Nucleus accumbens (tissue), 56 donors: ENCODE measurements around the gene C22orf42.
"Not testable (repeated sequence)": the region's sequence is repeated elsewhere in the genome, so short reads cannot be mapped to it uniquely, and the experiment has no call there.

Experiments used
- DNase-seq, 56 donors: peaks; one replicate each; lab custom pipeline; 2025; lab: John Stamatoyannopoulos, UW

Gene C22orf42

DNA sequence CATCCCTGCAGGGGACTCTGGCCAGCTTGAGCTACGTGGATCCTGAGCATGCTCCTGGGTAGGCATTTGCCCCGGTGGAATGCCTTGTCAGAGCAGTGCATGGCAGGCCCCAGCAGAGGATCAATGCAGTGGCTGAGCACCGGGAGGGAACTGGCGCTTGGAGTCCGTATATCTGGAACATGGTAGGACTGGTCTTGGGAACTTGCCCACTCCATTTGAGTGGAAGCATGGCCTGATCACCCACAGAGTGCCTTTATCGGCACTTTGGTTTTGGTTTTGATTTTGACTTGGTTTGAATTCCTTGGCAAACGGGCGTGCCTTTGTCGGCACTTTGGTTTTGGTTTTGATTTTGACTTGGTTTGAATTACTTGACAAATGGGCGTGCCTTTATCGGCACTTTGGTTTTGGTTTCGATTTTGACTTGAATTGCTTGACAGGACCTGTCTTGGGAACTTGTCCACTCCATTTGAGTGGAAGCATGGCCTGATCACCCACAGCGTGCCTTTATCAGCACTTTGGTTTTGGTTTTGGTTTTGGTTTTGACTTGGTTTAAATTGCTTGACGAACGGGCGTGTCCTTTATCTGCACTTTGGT lies 21.3 kb downstream of the C22orf42 start:
- not testable (repeated sequence) for DNase-seq

DNA sequence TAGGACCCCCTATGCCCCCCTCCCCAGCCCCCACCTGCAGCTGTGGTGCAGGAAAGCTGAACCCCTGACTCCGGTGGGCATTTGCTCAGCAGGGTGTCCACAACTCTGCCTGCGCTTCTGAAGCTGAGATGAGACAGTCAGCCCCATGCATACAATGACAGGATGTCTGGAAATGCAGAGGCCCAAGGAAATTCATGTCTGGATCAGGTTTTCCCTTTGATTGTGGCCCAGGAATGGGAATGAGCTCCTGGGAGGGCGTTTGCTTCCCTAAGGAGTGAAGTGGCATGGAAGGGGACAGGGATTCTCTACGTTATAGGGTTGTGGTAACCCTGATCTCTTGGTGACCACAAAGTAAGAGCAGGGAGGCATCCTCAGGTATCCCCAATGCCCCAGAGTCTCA lies 22.2 kb downstream of the C22orf42 start:
- not testable (repeated sequence) for DNase-seq

DNA sequence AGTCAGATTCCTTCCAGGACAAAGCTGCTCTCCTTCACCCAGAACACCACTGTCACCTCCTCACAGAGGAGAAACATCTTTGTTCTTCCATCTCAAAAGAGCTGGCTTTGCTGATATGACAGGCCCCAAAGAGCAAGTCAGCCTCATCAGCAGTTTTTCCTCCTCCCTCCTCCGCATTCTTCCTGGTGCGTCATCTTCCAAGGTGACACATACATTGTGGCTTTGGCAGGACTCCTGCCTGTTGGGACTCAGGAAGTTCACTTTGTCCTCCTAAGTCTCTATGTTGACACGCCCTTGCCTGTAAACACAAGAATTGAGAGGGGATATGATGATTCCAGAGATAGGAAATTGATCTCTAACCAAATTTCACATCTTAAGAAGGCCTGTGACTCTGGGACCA lies 23.1 kb downstream of the C22orf42 start:
- peak in 2 of 56 donors; percentile 2 to 16 for DNase-seq

DNA sequence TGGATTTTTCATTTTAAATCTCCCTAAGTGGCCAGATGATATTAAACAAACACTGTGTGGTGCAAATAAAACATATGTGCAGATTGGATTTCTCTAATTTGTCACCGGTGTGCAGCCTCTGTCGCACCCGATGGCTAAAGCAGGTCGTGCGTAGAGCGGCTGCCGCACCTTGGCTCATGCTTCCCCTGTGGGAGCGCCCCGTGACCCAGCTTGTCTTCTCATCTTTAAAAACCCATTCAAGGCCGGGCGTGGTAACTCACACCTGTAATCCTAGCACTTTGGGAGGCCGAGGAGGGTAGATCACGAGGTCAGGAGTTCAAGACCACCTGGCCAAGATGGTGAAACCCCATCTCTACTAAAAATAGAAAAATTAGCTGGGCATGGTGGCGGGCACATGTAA lies 24.3 kb downstream of the C22orf42 start:
- not testable (repeated sequence) for DNase-seq

DNA sequence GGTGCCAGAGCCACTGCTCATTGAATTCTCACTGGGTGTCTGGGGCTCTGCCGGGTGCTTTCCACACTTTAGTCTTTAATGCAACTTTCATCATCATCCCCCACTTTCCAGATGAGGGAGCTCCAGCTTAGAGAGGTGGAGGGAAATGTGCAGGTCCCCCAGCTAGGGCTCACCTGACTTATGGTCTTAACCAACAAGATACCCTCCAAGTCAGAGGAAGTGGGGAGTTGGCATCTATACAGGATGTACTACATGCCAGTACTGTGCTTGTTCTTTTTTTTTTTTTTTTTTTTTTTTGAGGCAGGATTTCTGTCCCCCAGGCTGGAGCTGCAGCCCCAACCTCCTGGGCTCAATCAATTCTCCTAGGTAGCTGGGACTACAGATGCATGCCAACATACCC lies 26.3 kb downstream of the C22orf42 start:
- no peak for DNase-seq

DNA sequence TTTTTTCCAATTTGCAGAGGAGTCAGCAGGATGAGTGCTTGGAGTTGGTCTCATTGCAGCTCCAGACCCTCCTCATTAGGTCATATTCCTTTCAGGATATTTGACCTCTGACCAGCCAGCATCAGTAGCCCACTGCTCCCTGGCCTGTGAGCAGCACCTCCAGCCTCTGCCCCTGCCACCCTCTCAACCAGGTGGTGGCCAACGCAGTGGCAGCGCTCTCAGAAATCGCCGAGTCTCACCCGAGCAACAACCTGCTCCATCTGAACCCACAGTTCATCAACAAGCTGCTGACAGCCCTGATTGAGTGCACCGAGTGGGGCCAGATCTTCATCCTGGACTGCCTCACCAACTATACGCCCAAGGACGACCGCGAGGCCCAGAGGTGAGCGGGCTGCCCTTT lies 27.0 kb downstream of the C22orf42 start:
- DNase-seq, result no peak

DNA sequence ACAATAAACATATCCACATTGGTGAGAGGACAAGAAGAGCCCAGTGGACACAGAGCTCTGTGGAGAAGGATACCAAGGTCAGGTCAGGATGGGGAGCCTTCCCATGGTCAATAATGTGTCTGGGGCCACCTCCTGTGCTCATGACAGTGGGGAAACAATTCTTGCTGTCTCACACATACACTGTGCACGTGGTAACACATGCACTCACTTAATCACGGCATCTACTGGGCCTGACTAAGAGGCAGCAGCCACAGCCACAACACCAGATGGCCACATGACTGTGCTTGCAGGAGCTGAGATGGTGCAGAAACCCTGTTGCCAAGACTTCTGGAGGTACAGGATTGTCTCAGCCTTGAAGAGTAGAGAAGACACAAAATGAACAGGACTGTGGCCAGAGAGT lies 28.6 kb downstream of the C22orf42 start:
- no peak for DNase-seq

DNA sequence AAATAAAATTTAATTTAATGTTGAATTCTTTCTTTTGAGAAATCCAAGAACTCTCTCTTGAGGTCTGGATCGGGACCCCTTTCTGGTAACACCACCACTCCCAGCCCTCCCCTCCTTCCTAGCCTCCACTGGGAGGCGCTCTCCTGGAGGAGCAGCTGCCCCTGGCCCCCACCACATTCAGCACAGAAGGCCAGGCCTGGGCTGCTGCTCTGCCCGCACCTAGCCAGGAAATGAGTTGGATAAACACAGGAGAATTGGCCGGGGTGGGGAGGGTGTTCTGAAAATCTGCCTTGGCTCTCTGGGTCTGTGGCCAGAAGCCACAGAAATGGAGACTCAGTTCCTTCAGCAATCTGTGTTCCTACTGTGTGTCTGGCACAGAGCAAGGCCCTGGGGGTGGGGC lies 31.2 kb downstream of the C22orf42 start:
- DNase-seq, result no peak

DNA sequence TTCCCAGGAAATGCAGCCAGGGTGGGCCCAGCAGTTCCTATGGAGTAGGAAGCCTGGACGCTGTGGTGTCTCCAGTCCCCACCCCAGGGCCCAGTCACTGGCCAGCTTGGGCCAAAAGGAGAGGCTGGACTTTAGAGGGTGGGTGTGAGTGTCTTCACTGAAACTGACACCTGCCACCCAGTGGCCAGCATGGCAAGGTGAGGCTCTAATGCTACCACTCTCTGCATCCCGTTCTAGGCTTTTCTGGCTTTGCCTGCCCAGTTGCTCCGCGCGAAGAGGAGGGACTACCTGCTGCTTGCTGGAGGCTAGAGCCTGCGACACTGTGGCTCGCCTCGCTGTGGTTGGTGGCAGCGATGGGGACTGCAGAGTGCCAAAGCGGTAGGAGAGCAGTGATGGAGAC lies 35.4 kb downstream of the C22orf42 start:
- no peak for DNase-seq

DNA sequence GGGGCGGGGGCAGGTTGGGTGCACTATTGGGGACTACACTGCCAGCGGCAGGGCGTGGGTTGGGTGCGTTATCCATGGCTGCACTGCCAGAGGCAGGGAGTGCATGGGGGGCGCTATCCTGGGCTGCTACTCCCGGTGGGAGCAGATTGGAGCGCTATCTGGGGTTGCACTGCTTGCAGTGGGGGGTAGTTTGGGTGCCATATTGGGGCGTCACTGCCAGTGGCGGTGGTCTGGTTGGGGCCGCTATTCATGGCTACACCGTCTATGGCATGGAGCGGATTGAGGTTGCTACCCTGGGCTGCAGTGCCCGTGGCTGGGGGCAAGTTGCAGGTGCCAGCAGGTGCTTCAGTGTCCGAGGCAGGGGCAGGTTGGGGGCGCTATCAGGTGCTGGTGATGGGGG lies 36.2 kb downstream of the C22orf42 start:
- DNase-seq, result no peak

DNA sequence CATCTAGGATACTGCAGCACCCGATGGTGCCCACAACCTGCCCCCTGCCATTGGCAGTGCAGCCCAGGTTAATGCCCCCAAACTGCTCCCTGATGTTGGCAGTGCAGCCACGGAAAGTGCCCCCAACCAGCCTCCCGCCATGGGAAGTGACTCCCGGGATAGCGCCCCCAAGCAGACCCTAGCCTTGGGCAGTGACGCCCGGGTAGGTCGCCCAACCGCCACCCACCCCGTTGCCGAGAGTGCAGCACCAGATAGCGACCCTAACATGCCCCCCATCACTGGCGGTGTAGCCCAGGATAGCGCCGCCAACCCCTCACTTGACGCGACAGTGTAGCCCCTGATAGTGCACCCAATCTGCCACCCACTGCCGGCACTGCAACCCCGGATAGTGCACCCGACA lies 38.5 kb downstream of the C22orf42 start:
- no peak for DNase-seq

DNA sequence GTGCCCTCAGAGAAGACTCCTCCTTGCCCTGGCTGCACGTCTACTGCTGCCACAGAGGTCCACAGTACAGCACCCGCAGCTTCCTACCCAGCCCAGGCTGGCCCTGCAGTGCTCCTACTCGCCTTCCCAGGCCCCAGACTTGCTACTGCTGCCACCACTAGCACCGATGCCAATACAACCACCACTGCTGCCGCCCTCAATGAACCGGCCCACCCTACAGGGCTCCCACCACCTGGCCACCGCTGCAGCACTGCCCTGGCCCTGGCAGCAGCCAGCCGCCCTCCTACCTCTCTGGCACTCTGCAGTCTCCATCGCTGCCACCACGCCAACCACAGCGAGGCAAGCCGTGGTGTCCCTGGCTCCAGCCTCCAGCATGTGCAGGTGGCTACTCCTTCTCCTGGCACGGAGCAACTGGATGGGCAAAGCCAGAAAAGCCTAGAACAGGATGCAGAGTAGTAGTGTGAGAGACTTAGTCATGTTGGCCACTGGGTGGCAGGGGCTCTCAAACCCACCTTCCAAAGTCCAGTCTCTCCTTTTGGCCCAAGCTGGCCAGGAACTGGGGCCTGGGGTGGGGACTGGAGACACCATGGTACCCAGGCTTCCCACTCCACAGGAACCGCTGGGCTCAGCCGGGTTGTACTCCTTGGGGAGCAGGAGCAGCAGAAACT lies 39.4 kb downstream of the C22orf42 start:
- no peak for DNase-seq

DNA sequence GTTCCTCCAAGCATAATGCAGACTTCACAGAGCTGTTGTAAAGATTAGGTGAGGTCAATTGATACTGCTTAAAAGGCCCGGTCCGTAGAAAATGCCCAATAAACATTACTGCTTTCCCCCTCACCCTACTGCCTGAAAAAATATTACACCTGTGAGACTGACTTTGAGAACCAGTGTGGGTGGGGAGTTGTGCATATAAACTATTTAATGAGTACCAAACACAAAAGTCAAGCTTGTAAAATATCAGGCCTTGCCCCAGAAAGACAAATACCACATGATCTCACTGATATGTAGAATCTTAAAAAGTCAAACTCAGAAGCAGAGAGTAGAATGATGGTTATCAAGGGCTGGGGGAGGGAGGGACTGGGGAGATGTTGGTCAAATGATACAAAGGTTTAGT lies 46.7 kb downstream of the C22orf42 start:
- DNase-seq, result no peak

DNA sequence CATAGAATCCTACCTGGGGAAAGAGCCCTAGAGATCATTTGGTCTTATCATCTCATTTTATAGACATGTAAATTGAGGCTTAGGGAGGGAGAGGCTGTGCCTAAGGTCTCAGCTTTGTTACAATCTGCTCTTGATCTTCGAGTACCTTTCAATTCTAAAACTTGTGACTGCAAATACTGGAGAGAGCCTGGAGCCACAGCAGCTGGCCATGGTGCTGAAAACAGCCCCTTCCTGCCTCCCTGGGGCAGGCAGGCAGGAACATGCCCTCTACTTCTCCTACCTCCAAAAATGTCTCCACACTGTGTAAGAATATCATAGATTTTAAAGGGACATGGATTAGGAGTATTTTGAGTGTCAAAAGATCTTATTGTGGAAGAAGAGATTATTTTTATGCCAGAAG lies 52.2 kb downstream of the C22orf42 start:
- DNase-seq, result no peak

DNA sequence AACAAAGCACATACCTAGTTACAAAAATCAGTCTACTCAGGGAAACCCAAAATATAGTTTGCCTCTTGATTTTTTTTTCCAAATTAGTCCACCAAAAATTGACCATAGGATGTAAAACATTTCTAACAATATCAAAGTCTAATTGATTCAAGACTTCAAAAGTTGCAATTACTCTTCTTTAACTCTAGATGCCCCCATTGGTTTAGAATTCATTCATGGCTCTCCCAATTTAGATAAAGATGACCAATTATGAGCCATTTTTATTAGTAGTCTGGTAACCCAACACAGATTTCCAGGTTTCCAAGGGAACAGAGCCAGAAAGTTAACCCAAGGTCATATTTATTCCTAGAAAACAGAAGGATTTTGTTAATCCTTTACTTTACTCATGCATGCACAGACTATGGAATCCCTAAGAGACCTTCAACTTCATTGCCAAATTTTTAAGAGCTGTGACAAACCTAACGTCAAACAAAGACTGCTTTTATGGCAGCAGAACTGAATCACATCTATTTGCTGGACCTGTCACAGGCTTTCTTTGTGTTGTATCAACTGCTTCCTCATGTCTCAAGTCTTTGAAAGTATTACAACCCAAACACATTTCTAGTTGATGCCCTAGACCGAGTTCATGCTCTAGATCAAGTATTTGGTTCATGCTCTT lies 55.3 kb downstream of the C22orf42 start:
- no peak for DNase-seq

DNA sequence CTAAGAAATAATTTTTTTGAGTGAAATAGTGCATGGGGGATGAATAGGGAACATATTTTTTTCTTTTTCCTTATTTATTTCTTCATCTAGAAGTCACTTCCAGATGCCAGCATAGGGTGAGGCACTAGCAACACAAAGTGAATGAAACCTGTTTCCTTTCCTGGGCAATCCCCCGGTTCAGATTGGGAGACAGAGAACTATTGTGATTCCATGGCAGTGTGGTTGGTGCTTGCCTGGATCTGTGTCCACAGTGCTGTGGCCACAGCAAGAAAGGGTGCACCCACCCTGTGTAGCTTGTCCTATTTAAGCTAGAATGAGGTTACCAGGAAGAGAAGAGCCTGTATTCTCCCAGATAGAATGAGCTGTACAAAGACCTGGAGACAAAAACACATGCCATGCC lies 58.4 kb downstream of the C22orf42 start:
- DNase-seq, result no peak
